Measurements from ENCODE around the gene PLEKHO2. TPM values are rescaled to one million over a fixed set of nuclear protein-coding genes. Genes with fewer than 3 reads are reported as not detected.

PLEKHO2 gene
- total and polyA plus RNA-seq, 2 of the 8 experiments (the other 6 are each of a cell fraction or from before 2014, with no cell fraction given) = 16.9 to 20.1 TPM

DNA sequence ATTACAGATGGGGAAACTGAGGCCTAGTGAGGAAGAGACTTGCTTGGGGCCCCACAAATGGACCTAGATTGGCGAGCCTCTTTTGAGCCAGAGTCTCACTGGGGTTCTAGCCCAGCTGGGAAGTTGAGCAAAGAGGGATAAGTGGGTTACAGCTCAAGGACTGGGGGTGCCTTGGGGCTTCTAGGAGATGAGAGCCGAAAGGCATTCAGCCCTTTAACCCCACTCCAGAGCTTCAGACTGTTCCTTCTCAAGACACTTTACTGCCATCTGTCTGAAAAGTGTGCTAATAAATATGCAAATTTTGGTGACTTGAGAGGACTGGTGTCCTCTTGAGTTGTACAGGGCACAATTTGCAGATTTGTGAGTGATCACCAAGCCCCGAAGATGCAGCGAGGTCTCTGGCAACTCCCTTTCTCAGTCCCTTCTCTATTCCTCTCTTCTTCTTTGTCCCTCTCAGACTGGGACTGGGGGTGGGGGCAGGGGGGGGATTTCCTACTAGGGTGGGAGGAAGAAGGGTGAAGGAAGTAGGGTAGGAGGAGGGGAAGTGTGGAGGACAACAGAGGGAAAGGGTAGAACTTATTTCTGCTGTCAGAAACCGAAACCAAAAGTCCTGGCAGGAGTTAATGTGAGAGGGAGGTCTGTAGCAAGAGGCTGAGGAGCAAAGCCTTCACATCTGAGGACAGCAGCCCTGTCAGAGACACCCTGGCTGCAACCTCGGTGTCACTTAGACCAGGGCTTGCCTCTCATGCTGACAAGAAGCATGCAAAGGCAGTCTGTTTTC, 53.8 kb downstream of the PLEKHO2 start (continued):
- TF ChIP-seq BRCA1 (IDR thresholded peaks at IDR 0.05; ENCODE audit: low read depth, low read length) = no peak
- TF ChIP-seq, protein P1, sequence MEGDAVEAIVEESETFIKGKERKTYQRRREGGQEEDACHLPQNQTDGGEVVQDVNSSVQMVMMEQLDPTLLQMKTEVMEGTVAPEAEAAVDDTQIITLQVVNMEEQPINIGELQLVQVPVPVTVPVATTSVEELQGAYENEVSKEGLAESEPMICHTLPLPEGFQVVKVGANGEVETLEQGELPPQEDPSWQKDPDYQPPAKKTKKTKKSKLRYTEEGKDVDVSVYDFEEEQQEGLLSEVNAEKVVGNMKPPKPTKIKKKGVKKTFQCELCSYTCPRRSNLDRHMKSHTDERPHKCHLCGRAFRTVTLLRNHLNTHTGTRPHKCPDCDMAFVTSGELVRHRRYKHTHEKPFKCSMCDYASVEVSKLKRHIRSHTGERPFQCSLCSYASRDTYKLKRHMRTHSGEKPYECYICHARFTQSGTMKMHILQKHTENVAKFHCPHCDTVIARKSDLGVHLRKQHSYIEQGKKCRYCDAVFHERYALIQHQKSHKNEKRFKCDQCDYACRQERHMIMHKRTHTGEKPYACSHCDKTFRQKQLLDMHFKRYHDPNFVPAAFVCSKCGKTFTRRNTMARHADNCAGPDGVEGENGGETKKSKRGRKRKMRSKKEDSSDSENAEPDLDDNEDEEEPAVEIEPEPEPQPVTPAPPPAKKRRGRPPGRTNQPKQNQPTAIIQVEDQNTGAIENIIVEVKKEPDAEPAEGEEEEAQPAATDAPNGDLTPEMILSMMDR (IDR thresholded peaks at IDR 0.05; ENCODE audit: control extremely low read depth in 1 of 3, insufficient read depth in 1 of 3, low read depth in 1 of 3, low read length in 3 of 3) = no peak
- TF ChIP-seq CHD2 (IDR thresholded peaks at IDR 0.05; ENCODE audit: low read length) = no peak

Data from H1 (cell line).